Measurements from ENCODE around the gene AP2A2.

AP2A2 gene

DNA sequence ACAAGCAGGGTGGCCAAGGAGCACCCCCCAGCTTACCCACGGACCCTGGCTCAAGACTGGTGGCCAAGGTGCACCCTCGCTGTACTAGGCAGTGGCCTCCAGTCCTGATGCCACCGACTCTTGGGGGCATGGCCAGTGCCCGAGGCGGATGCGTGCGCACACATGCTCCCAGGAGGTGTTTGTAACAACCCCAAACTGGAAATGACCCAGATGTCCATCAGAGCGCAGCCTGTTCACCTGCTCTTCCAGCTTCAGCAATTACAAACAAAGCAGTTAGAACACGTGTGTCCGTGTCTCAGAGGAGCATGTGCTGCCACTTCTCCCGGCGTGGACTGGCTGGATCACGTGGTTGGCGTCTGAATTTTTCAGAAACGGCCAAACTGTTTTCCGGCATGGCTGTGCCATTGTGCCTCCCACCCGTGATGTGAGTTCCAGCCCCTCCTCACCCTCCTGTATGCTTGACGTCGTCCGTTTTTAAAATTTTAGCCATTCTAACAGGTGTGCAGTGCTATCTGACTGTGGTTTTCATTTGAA is 118.0 kb downstream of the AP2A2 start:
- H3K4me3 ChIP-seq (ENCODE audit: low read length, poor library complexity, severe bottlenecking): no peak overlapping the region
- no peak for TF ChIP-seq EZH2phosphoT487 (IDR thresholded peaks at IDR 0.05; ENCODE audit: borderline replicate concordance)
- TF ChIP-seq, protein P1, sequence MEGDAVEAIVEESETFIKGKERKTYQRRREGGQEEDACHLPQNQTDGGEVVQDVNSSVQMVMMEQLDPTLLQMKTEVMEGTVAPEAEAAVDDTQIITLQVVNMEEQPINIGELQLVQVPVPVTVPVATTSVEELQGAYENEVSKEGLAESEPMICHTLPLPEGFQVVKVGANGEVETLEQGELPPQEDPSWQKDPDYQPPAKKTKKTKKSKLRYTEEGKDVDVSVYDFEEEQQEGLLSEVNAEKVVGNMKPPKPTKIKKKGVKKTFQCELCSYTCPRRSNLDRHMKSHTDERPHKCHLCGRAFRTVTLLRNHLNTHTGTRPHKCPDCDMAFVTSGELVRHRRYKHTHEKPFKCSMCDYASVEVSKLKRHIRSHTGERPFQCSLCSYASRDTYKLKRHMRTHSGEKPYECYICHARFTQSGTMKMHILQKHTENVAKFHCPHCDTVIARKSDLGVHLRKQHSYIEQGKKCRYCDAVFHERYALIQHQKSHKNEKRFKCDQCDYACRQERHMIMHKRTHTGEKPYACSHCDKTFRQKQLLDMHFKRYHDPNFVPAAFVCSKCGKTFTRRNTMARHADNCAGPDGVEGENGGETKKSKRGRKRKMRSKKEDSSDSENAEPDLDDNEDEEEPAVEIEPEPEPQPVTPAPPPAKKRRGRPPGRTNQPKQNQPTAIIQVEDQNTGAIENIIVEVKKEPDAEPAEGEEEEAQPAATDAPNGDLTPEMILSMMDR (conservative IDR thresholded peaks at IDR 0.05; ENCODE audit: low read length): no peak
- H3K4me2 ChIP-seq (ENCODE audit: low read depth, low read length, poor library complexity, severe bottlenecking): no peak overlapping the region
- H3K4me1 ChIP-seq (ENCODE audit: insufficient read depth, low read length, poor library complexity, severe bottlenecking): no peaks in the 10 kb centered on the region
- H3K9ac ChIP-seq (ENCODE audit: low read depth, low read length, poor library complexity, severe bottlenecking): no peak overlapping the region
- H4K20me1 ChIP-seq (ENCODE audit: insufficient read depth, low read length, poor library complexity, severe bottlenecking): no peaks in the 10 kb centered on the region
- H3K27me3 ChIP-seq (ENCODE audit: insufficient read depth, low read length, poor library complexity, severe bottlenecking): no peaks in the 10 kb centered on the region
- H3K36me3 ChIP-seq (ENCODE audit: insufficient read depth, low read length): no peaks in the 10 kb centered on the region
- H3K79me2 ChIP-seq (ENCODE audit: insufficient read depth, low read length): no peaks in the 10 kb centered on the region
- H3F3A ChIP-seq (ENCODE audit: low read depth): no peaks in the 10 kb centered on the region
- H2AFZ ChIP-seq (ENCODE audit: low read length): no peak overlapping the region
- H3K9me2 ChIP-seq (replicated peaks; ENCODE audit: low read depth, low read length): no peaks in the 10 kb centered on the region
- no peaks in the 10 kb centered on the region for H3K9me3 ChIP-seq (ENCODE audit: insufficient read depth, low read depth, low read length)

- TF ChIP-seq EZH2phosphoT487 (IDR thresholded peaks at IDR 0.05; ENCODE audit: borderline replicate concordance): no peak
- TF ChIP-seq, protein P1 (conservative IDR thresholded peaks at IDR 0.05; ENCODE audit: low read length): no peak
- Histone ChIP-seq H3K36me3 (ENCODE audit: insufficient read depth, low read length) (no peaks in the 10 kb centered on the region), H3K79me2 (ENCODE audit: insufficient read depth, low read length) (no peaks in the 10 kb centered on the region), H3K4me2 (ENCODE audit: low read depth, low read length, poor library complexity, severe bottlenecking) (no peak overlapping the region), H4K20me1 (ENCODE audit: insufficient read depth, low read length, poor library complexity, severe bottlenecking) (no peaks in the 10 kb centered on the region), H2AFZ (ENCODE audit: low read length) (no peak overlapping the region), H3F3A (ENCODE audit: low read depth) (no peaks in the 10 kb centered on the region), H3K4me1 (ENCODE audit: insufficient read depth, low read length, poor library complexity, severe bottlenecking) (no peaks in the 10 kb centered on the region), H3K9me3 (ENCODE audit: insufficient read depth, low read depth, low read length) (no peaks in the 10 kb centered on the region), H3K9me2 (replicated peaks; ENCODE audit: low read depth, low read length) (no peaks in the 10 kb centered on the region), H3K27me3 (ENCODE audit: insufficient read depth, low read length, poor library complexity, severe bottlenecking) (no peaks in the 10 kb centered on the region), H3K9ac (ENCODE audit: low read depth, low read length, poor library complexity, severe bottlenecking) (no peak overlapping the region), H3K4me3 (ENCODE audit: low read length, poor library complexity, severe bottlenecking) (no peak overlapping the region)
Observed at GRCh38 chr11:1044160-1044559, 118.5 kb downstream of the AP2A2 start.

DNA sequence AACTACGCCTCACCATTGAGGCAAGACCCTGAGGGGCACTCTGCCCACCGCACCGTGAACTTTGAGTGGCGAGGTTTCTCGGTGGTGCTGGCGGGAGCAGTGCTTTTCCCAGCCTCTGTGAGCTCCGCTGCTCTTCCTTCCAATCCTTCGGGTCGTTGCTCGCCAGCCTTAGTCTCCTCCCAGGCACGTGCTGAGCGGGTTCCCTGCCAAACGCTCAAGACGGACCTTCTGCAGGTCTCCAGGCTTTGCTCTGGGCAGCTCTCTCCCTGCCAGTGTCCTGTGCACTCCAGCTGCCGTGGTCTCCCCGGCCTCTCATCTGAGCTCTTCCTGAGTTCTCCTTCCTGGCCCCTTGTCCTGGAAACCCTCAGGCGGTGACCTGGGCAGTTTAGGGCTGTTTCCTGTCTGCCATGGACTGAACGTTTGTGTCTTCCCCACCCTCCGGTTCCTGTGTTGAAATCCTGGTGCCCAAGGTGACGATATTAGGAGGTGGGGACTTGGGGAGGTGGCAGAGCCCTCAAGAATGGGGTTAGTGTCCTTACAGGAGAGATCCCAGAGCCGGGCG is 122.0 kb downstream of the AP2A2 start:
- H3F3A ChIP-seq (ENCODE audit: low read depth): no peaks in the 10 kb centered on the region
- TF ChIP-seq EZH2phosphoT487 (IDR thresholded peaks at IDR 0.05; ENCODE audit: borderline replicate concordance): no peak
- TF ChIP-seq, protein P1 (conservative IDR thresholded peaks at IDR 0.05; ENCODE audit: low read length): no peak
- no peaks in the 10 kb centered on the region for H4K20me1 ChIP-seq (ENCODE audit: insufficient read depth, low read length, poor library complexity, severe bottlenecking)
- H3K36me3 ChIP-seq (ENCODE audit: insufficient read depth, low read length): no peaks in the 10 kb centered on the region
- H3K9me2 ChIP-seq (replicated peaks; ENCODE audit: low read depth, low read length): no peaks in the 10 kb centered on the region
- H3K4me2 ChIP-seq (ENCODE audit: low read depth, low read length, poor library complexity, severe bottlenecking): no peak overlapping the region
- no peak overlapping the region for H3K9ac ChIP-seq (ENCODE audit: low read depth, low read length, poor library complexity, severe bottlenecking)
- H3K27me3 ChIP-seq (ENCODE audit: insufficient read depth, low read length, poor library complexity, severe bottlenecking): no peaks in the 10 kb centered on the region
- H3K4me1 ChIP-seq (ENCODE audit: insufficient read depth, low read length, poor library complexity, severe bottlenecking): no peaks in the 10 kb centered on the region
- H3K4me3 ChIP-seq (ENCODE audit: low read length, poor library complexity, severe bottlenecking): no peak overlapping the region
- no peak overlapping the region for H2AFZ ChIP-seq (ENCODE audit: low read length)
- no peaks in the 10 kb centered on the region for H3K9me3 ChIP-seq (ENCODE audit: insufficient read depth, low read depth, low read length)
- no peaks in the 10 kb centered on the region for H3K79me2 ChIP-seq (ENCODE audit: insufficient read depth, low read length)

Data from Loucy (cell line).